Measurements from ENCODE around the gene FAM107A.

- no peak for TF ChIP-seq CTCF (IDR thresholded peaks at IDR 0.05)
- TF ChIP-seq POLR2A (IDR thresholded peaks at IDR 0.05): no peak
Measured at GRCh38 chr3:58563386-58564035, 13.7 kb downstream of the FAM107A start.
